GM12872 (cell line): ENCODE measurements around the gene CLK3.

Source experiments
- CTCF ChIP-seq: IDR thresholded peaks from 3 replicates; pipeline ENCODE4 v1.5.1; 2011; ENCODE audit warnings: low read depth, mild to moderate bottlenecking, low read length, moderate library complexity; ENCODE audit not compliant: insufficient read depth

Gene CLK3

GRCh38 chr15:74653426-74654102, 37.9 kb downstream of the CLK3 start:
- no peak for TF ChIP-seq CTCF

GRCh38 chr15:74655424-74655823, 39.8 kb downstream of the CLK3 start:
- no peak for TF ChIP-seq CTCF

- no peak for TF ChIP-seq CTCF
These were observed 41.4 kb downstream of the CLK3 start for GRCh38 chr15:74656935-74657535.

- TF ChIP-seq CTCF = no peak
These were observed 42.2 kb downstream of the CLK3 start for GRCh38 chr15:74657846-74658245.

- TF ChIP-seq CTCF = no peak
These were observed 46.6 kb downstream of the CLK3 start for GRCh38 chr15:74662064-74662860.

- TF ChIP-seq CTCF = no peak
These were observed 47.8 kb downstream of the CLK3 start for GRCh38 chr15:74663303-74664027.
